B cell (primary cell): Measurements from ENCODE around the gene TMEM9. TPM values are rescaled to one million over a fixed set of nuclear protein-coding genes. Genes with fewer than 3 reads are reported as not detected.

ENCODE experiments used
- ATAC-seq: fragments of 200-7000 bp; cut with Tn5 transposase; one replicate; pipeline ENCODE4 v1.10.0; 2021; ENCODE audit warnings: low read depth, mild to moderate bottlenecking, moderate number of reproducible peaks, moderate library complexity
- CTCF ChIA-PET: fragments of 350-600 bp; sonication (Branson Sonifier 250); formaldehyde crosslinking; loops from one replicate; lab custom pipeline; 2021; ENCODE audit warnings: antibody characterized with exemption, inconsistent platforms; lab: Charles Lee
- POLR2A ChIA-PET: fragments of 350-600 bp; sonication (Branson Sonifier 250); formaldehyde crosslinking; loops from one replicate; lab custom pipeline; 2021; ENCODE audit warnings: antibody characterized with exemption; lab: Charles Lee
- DNase-seq: peaks from one replicate; pipeline ENCODE4 v3.0.0; 2013
- H2AFZ ChIP-seq: 2 replicates; pipeline ENCODE4 v1.6.1; 2012; ENCODE audit warnings: mild to moderate bottlenecking, low read depth, low read length; ENCODE audit not compliant: insufficient read depth, poor library complexity, severe bottlenecking
- H3K27ac ChIP-seq, 2 donors: 1 replicate in 1 of 2; 2 replicates in 1 of 2; pipeline ENCODE4 v1.5.1; 2012 to 2013; ENCODE audit warnings: low read length in 2 of 2, mild to moderate bottlenecking in 2 of 2, moderate library complexity in 1 of 2
- H3K27me3 ChIP-seq, 4 experiments: fragments of 200-600 bp in 1 of 4; sonication (generic) in 1 of 4; replicated peaks in 1 of 4; 1 replicate in 2 of 4; 2 replicates in 2 of 4; pipeline versions ENCODE4 v1.6.1 to v1.7.0; 2013 to 2016; ENCODE audit warnings: low read length in 3 of 4, mild to moderate bottlenecking in 2 of 4, mixed read lengths in 1 of 4, moderate library complexity in 1 of 4; ENCODE audit not compliant: insufficient read depth in 4 of 4, control insufficient read depth in 3 of 4; ENCODE audit errors: control extremely low read depth in 1 of 4
- H3K36me3 ChIP-seq, 2 experiments: replicated peaks in 1 of 2; 1 replicate in 1 of 2; 2 replicates in 1 of 2; pipeline versions ENCODE4 v1.6.1 to v1.7.1; 2013; ENCODE audit warnings: low read length in 1 of 2; ENCODE audit not compliant: insufficient read depth in 2 of 2, control insufficient read depth in 1 of 2; ENCODE audit errors: control extremely low read depth in 1 of 2, extremely low read depth in 1 of 2
- H3K4me1 ChIP-seq, 2 donors: fragments of 200-600 bp in 1 of 2; sonication (generic) in 1 of 2; 1 replicate in 1 of 2; 2 replicates in 1 of 2; pipeline versions ENCODE4 v1.5.1 to v1.6.1; 2013 to 2017; ENCODE audit warnings: low read length in 2 of 2; ENCODE audit not compliant: control insufficient read depth in 2 of 2, insufficient read depth in 2 of 2
- H3K4me2 ChIP-seq: replicated peaks from 2 replicates; pipeline ENCODE3; 2012; ENCODE audit warnings: mild to moderate bottlenecking, low read depth, low read length; ENCODE audit not compliant: poor library complexity, severe bottlenecking
- H3K4me3 ChIP-seq, 5 experiments: fragments of 200-600 bp in 1 of 5; sonication (generic) in 1 of 5; 1 replicate in 3 of 5; 2 replicates in 2 of 5; pipeline versions ENCODE4 v1.5.1 to v1.7.0; 2011 to 2016; ENCODE audit warnings: low read length in 4 of 5, mild to moderate bottlenecking in 4 of 5, low read depth in 2 of 5, control low read depth in 1 of 5, moderate library complexity in 1 of 5; ENCODE audit not compliant: insufficient read depth in 1 of 5; ENCODE audit errors: control extremely low read depth in 1 of 5, extremely low read depth in 1 of 5
- H3K79me2 ChIP-seq: fragments of 200-600 bp; sonication (generic); one replicate; pipeline ENCODE4 v1.6.0; 2016; ENCODE audit warnings: low read length; ENCODE audit not compliant: control insufficient read depth, insufficient read depth
- H3K9ac ChIP-seq: fragments of 200-600 bp; sonication (generic); 2 replicates; pipeline ENCODE4 v1.6.1; 2017; ENCODE audit warnings: mild to moderate bottlenecking, low read length, moderate library complexity
- H3K9me3 ChIP-seq, 3 donors: one replicate each; pipeline versions ENCODE4 v1.6.1 to v1.7.1; 2013; ENCODE audit warnings: low read length in 2 of 3; ENCODE audit not compliant: control insufficient read depth in 2 of 3, insufficient read depth in 1 of 3; ENCODE audit errors: control extremely low read depth in 1 of 3
- H4K20me1 ChIP-seq: 2 replicates; pipeline ENCODE4 v1.6.0; 2012; ENCODE audit warnings: mild to moderate bottlenecking, low read length; ENCODE audit not compliant: insufficient read depth, control insufficient read depth, poor library complexity, severe bottlenecking
- H3K27ac Mint-ChIP-seq: one replicate; pipeline ENCODE4 v1.8.0; 2021; ENCODE audit warnings: mixed read lengths
- H3K27me3 Mint-ChIP-seq: one replicate; pipeline ENCODE4 v1.8.0; 2021; ENCODE audit warnings: mixed read lengths
- H3K4me1 Mint-ChIP-seq: one replicate; pipeline ENCODE4 v1.8.0; 2021; ENCODE audit warnings: mixed read lengths
- H3K4me3 Mint-ChIP-seq: one replicate; pipeline ENCODE4 v1.8.0; 2021; ENCODE audit warnings: mixed read lengths
- H3K9me3 Mint-ChIP-seq: one replicate; pipeline ENCODE4 v1.8.0; 2022; ENCODE audit warnings: mixed read lengths; ENCODE audit not compliant: insufficient read depth
- CTCF ChIP-seq: fragments of 200-600 bp; IDR thresholded peaks from one replicate; pipeline ENCODE4 v1.8.0; 2022; ENCODE audit warnings: antibody characterized with exemption, mild to moderate bottlenecking
- EZH2 ChIP-seq: IDR thresholded peaks from 2 replicates; pipeline ENCODE4 v1.6.1; 2012; ENCODE audit warnings: borderline replicate concordance, low read depth, mild to moderate bottlenecking, moderate library complexity, low read length; ENCODE audit not compliant: insufficient read depth, poor library complexity, severe bottlenecking
- WGBS: methylation state at CpG from one replicate; pipeline ENCODE4 v1.1.5; 2013; ENCODE audit warnings: missing lambda C conversion rate; ENCODE audit not compliant: insufficient coverage; 5-methylcytosine and 5-hydroxymethylcytosine counted together
- intact Hi-C: fragments of 100-400 bp; cut with micrococcal nuclease; formaldehyde crosslinking; loops from one replicate; pipeline ENCODE4 v1.10.0; 2022
- polyA plus RNA-seq: library from polyadenylated mRNA; depleted of rRNA; stranded (reverse); fragments of >200 nt; gene quantifications from 2 replicates; pipeline ENCODE4 v1.2.3, GENCODE V29; 2012
- total RNA-seq, 2 donors: library from RNA; stranded (reverse); fragments of 120-200 nt in 1 of 2; gene quantifications; 1 replicate in 1 of 2; 2 replicates in 1 of 2; pipeline versions ENCODE4 v1.2.3 to v1.2.4, GENCODE V29; 2013 to 2022

TMEM9 gene
- total and polyA plus RNA-seq, 2 donors (not counting 1 experiment from before 2014, with no cell fraction given) = 23.6 to 29.2 TPM

GRCh38 chr1:201146626-201147390 is 7.5 kb downstream of the TMEM9 start:
- 96% methylated on average over 16 of the region's 17 CpGs for WGBS
- Histone ChIP-seq H3K9me3 (no peaks in the 10 kb centered on the region), H3K79me2 (no peaks in the 10 kb centered on the region), H3K36me3 (peaks cover 0 to 72% of the 10 kb centered on the region in 2 experiments), H2AFZ (no peak overlapping the region), H4K20me1 (no peaks in the 10 kb centered on the region), H3K4me2 (no peak overlapping the region), H3K4me3 (no peak overlapping the region), H3K27me3 (no peaks in the 10 kb centered on the region), H3K4me1 (no peaks in the 10 kb centered on the region), H3K27ac (no peak overlapping the region), H3K9ac (no peak overlapping the region)
- POLR2A ChIA-PET = no interaction called here
- CTCF ChIA-PET = no interaction called here
- H3K4me1 Mint-ChIP-seq = peaks cover under 1% of the 10 kb centered on the region
- DNase-seq = no peak
- no peak overlapping the region for H3K27ac Mint-ChIP-seq
- H3K27me3 Mint-ChIP-seq = no peaks in the 10 kb centered on the region
- no peak overlapping the region for H3K4me3 Mint-ChIP-seq
- no peaks in the 10 kb centered on the region for H3K9me3 Mint-ChIP-seq
- intact Hi-C loops = no loop called here
- no peak for TF ChIP-seq CTCF
- TF ChIP-seq EZH2 = no peak
- ATAC-seq = no peak

- H2AFZ ChIP-seq = no peak overlapping the region
- Mint-ChIP-seq H3K9me3 (no peaks in the 10 kb centered on the region), H3K27ac (no peak overlapping the region), H3K27me3 (no peaks in the 10 kb centered on the region), H3K4me1 (no peaks in the 10 kb centered on the region), H3K4me3 (no peak overlapping the region)
- H3K36me3 ChIP-seq = peaks cover 0 to 72% of the 10 kb centered on the region in 2 experiments
- no peaks in the 10 kb centered on the region for H3K4me1 ChIP-seq
- no peak overlapping the region for H3K27ac ChIP-seq
- H3K9me3 ChIP-seq = no peaks in the 10 kb centered on the region
- no peaks in the 10 kb centered on the region for H4K20me1 ChIP-seq
- POLR2A ChIA-PET = interaction anchor here (0.8 kb wide), 1 partner anchor 8 kb away, joined by 3 read pairs; no protein-coding TSS in a partner anchor
- no peaks in the 10 kb centered on the region for H3K79me2 ChIP-seq
- no peak overlapping the region for H3K4me2 ChIP-seq
- CTCF ChIA-PET = no interaction called here
- TF ChIP-seq CTCF (no peak), EZH2 (no peak)
- 97% methylated on average over 6 of the region's 7 CpGs for WGBS
- H3K27me3 ChIP-seq = no peaks in the 10 kb centered on the region
- intact Hi-C loops = no loop called here
- H3K4me3 ChIP-seq = no peak overlapping the region
- no peak overlapping the region for H3K9ac ChIP-seq
- DNase-seq (no peak), ATAC-seq (no peak)
These were observed 8.5 kb downstream of the TMEM9 start for GRCh38 chr1:201145816-201146215.
